Measurements from ENCODE around the gene TIMP2.
A peak's percentile ranks its signal among the peaks of the same experiment; 100 is the strongest.
"Not testable (repeated sequence)": the region's sequence is repeated elsewhere in the genome, so short reads cannot be mapped to it uniquely, and the experiment has no call there.

The TIMP2 gene

GRCh38 chr17:78921437-78921971 is 3.7 kb downstream of the TIMP2 start:
- Mint-ChIP-seq H3K27ac (ENCODE audit: low read depth) (no peak overlapping the region), H3K4me3 (no peak overlapping the region), H3K27me3 (peaks cover 72% of the 10 kb centered on the region), H3K36me3 (ENCODE audit: insufficient read depth) (peaks cover 5% of the 10 kb centered on the region), H3K4me1 (peaks cover 5% of the 10 kb centered on the region), H3K9me3 (no peaks in the 10 kb centered on the region)
- DNase-seq (ENCODE audit: low spot score in 2 of 2) (no peak), ATAC-seq (replicated peaks; ENCODE audit: extremely low read depth, poor library complexity, severe bottlenecking) (no peak)

GRCh38 chr17:78920528-78920927 is 4.7 kb downstream of the TIMP2 start:
- Mint-ChIP-seq H3K27me3 (peaks cover 74% of the 10 kb centered on the region), H3K27ac (ENCODE audit: low read depth) (no peak overlapping the region)
- no peak for ATAC-seq (replicated peaks; ENCODE audit: extremely low read depth, poor library complexity, severe bottlenecking)

DNA sequence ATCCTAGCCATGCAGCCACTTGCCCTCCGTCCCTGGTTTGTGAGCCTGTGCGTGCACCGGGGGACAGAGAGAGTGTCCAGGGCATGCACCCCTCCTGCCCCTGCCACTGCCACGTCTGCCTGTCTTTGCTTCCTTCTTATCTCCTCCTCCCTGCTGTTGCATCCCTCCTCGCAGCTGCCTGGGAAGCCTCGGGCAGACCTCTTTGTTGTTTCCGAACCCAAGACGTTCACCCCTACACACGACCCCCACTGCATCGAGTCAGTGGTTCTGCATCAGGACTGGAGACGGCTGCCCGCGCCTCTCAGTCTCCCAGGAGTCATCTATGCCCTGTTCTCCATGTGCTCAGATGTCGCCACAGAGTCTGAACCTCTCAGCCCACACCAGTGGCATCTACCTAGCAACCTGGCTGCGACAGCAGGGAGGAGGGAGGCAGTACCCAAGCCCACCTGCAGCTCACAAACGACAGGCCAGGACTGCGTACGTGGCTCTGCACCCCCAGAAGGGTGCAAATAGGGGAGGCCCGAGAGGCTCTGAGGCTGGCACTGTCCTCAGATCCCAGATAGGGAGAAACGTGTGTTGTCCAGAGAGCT is 5.2 kb downstream of the TIMP2 start:
- Mint-ChIP-seq H3K27me3 (peaks cover 77% of the 10 kb centered on the region), H3K27ac (ENCODE audit: low read depth) (no peak overlapping the region), H3K9me3 (no peaks in the 10 kb centered on the region), H3K36me3 (ENCODE audit: insufficient read depth) (peaks cover 5% of the 10 kb centered on the region), H3K4me3 (no peak overlapping the region), H3K4me1 (peaks cover 5% of the 10 kb centered on the region)
- ATAC-seq (replicated peaks; ENCODE audit: extremely low read depth, poor library complexity, severe bottlenecking) (no peak), DNase-seq (ENCODE audit: low spot score in 2 of 2) (no peak)

More at GRCh38 chr17:78920528-78920927, 4.7 kb downstream of the TIMP2 start:
- Mint-ChIP-seq H3K36me3 (ENCODE audit: insufficient read depth) (peaks cover 5% of the 10 kb centered on the region), H3K4me3 (no peak overlapping the region), H3K4me1 (peaks cover 5% of the 10 kb centered on the region), H3K9me3 (no peaks in the 10 kb centered on the region)
- DNase-seq (ENCODE audit: low spot score in 2 of 2), result no peak

- Mint-ChIP-seq H3K27me3 (peaks cover 76% of the 10 kb centered on the region), H3K36me3 (ENCODE audit: insufficient read depth) (peaks cover 5% of the 10 kb centered on the region), H3K4me1 (peaks cover 5% of the 10 kb centered on the region), H3K9me3 (no peaks in the 10 kb centered on the region), H3K27ac (ENCODE audit: low read depth) (no peak overlapping the region), H3K4me3 (no peak overlapping the region)
- ATAC-seq (replicated peaks; ENCODE audit: extremely low read depth, poor library complexity, severe bottlenecking), result no peak
- DNase-seq (ENCODE audit: low spot score in 2 of 2), result no peak
Observed at GRCh38 chr17:78918979-78919378, 6.2 kb downstream of the TIMP2 start.

GRCh38 chr17:78917451-78918275 is 7.5 kb downstream of the TIMP2 start:
- ATAC-seq (replicated peaks; ENCODE audit: extremely low read depth, poor library complexity, severe bottlenecking), result no peak
- Mint-ChIP-seq H3K4me1 (no peaks in the 10 kb centered on the region), H3K9me3 (no peaks in the 10 kb centered on the region), H3K36me3 (ENCODE audit: insufficient read depth) (peaks cover 5% of the 10 kb centered on the region), H3K27me3 (peaks cover 63% of the 10 kb centered on the region), H3K27ac (ENCODE audit: low read depth) (no peak overlapping the region), H3K4me3 (no peak overlapping the region)
- DNase-seq (ENCODE audit: low spot score in 2 of 2), result no peak

DNA sequence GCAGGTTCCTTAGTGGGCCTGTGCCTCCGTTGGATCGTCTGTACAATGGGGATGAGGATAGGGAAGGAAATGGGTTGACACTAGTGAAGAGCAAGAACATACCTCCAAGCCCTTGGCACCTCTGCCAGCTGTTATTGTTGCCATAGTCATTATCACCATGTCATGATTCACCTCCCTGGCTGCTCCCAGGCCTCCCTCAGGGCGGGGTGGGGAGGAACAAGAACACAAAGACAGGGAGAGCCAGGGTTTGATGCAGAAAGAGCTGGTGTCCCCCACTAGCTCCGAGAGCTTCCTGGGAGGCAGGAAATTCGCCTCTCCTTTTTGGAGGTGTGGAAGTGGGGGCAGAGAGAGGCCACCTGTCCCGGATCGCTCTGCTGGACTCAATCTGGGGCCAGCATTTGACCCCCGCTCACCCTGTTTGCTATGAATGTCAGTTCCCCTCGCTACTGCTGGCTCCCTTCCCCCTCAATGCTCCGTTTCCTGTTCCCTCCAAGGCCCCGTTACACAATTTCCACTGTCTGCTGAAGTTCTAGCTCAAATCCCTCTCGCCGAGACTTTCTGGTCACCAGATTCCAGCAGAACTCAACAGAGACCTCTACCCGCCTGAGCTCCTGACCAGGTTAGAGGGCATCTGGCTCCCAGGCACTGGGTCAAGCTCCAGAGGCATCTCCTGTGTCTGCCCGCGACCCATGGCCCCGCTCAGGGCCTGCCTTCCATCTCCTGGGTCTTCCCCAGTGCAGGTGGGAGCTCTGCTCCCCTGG is 9.1 kb downstream of the TIMP2 start:
- Mint-ChIP-seq H3K4me1 (no peaks in the 10 kb centered on the region), H3K36me3 (ENCODE audit: insufficient read depth) (peaks cover 5% of the 10 kb centered on the region), H3K9me3 (no peaks in the 10 kb centered on the region), H3K4me3 (no peak overlapping the region), H3K27me3 (peaks cover 53% of the 10 kb centered on the region), H3K27ac (ENCODE audit: low read depth) (no peak overlapping the region)
- ATAC-seq (replicated peaks; ENCODE audit: extremely low read depth, poor library complexity, severe bottlenecking), result no peak
- no peak for DNase-seq (ENCODE audit: low spot score in 2 of 2)

GRCh38 chr17:78913115-78913514 is 12.1 kb downstream of the TIMP2 start:
- Mint-ChIP-seq H3K36me3 (ENCODE audit: insufficient read depth) (peaks cover 5% of the 10 kb centered on the region), H3K4me1 (no peaks in the 10 kb centered on the region), H3K4me3 (no peak overlapping the region), H3K27ac (ENCODE audit: low read depth) (no peak overlapping the region), H3K9me3 (no peaks in the 10 kb centered on the region), H3K27me3 (peaks cover 45% of the 10 kb centered on the region)
- ATAC-seq (replicated peaks; ENCODE audit: extremely low read depth, poor library complexity, severe bottlenecking) (no peak), DNase-seq (ENCODE audit: low spot score in 2 of 2) (no peak)

GRCh38 chr17:78912082-78912481 is 13.1 kb downstream of the TIMP2 start:
- Mint-ChIP-seq H3K36me3 (ENCODE audit: insufficient read depth) (peaks cover 3% of the 10 kb centered on the region), H3K4me3 (no peak overlapping the region), H3K4me1 (no peaks in the 10 kb centered on the region), H3K9me3 (no peaks in the 10 kb centered on the region), H3K27ac (ENCODE audit: low read depth) (no peak overlapping the region), H3K27me3 (peaks cover 35% of the 10 kb centered on the region)
- DNase-seq (ENCODE audit: low spot score in 2 of 2) (no peak), ATAC-seq (replicated peaks; ENCODE audit: extremely low read depth, poor library complexity, severe bottlenecking) (no peak)

- not testable (repeated sequence) for H3K9me3 Mint-ChIP-seq; H3K4me3 Mint-ChIP-seq; H3K4me1 Mint-ChIP-seq; ATAC-seq (replicated peaks; ENCODE audit: extremely low read depth, poor library complexity, severe bottlenecking); DNase-seq (ENCODE audit: low spot score in 2 of 2); H3K36me3 Mint-ChIP-seq (ENCODE audit: insufficient read depth); H3K27ac Mint-ChIP-seq (ENCODE audit: low read depth)
- peaks cover 31% of the 10 kb centered on the region for H3K27me3 Mint-ChIP-seq
Observed at GRCh38 chr17:78911543-78911942, 13.6 kb downstream of the TIMP2 start.

- no peaks in the 10 kb centered on the region for H3K9me3 Mint-ChIP-seq
- no peak for ATAC-seq (replicated peaks; ENCODE audit: extremely low read depth, poor library complexity, severe bottlenecking)
- DNase-seq (ENCODE audit: low spot score in 2 of 2), result no peak
- no peak overlapping the region for H3K27ac Mint-ChIP-seq (ENCODE audit: low read depth)
- peaks cover 22% of the 10 kb centered on the region for H3K27me3 Mint-ChIP-seq
- H3K36me3 Mint-ChIP-seq (ENCODE audit: insufficient read depth), result peaks cover 3% of the 10 kb centered on the region
- no peak overlapping the region for H3K4me3 Mint-ChIP-seq
- no peaks in the 10 kb centered on the region for H3K4me1 Mint-ChIP-seq
Observed at GRCh38 chr17:78910497-78911284, 14.5 kb downstream of the TIMP2 start.

GRCh38 chr17:78908426-78908825 is 16.8 kb downstream of the TIMP2 start:
- DNase-seq (ENCODE audit: low spot score in 2 of 2), result no peak
- H3K36me3 Mint-ChIP-seq (ENCODE audit: insufficient read depth), result peaks cover 3% of the 10 kb centered on the region
- ATAC-seq (replicated peaks; ENCODE audit: extremely low read depth, poor library complexity, severe bottlenecking), result no peak
- H3K27me3 Mint-ChIP-seq, result peaks cover 29% of the 10 kb centered on the region
- H3K9me3 Mint-ChIP-seq, result no peaks in the 10 kb centered on the region
- peak overlapping the region; percentile 76 for H3K27ac Mint-ChIP-seq (ENCODE audit: low read depth)
- peaks cover 1% of the 10 kb centered on the region for H3K4me1 Mint-ChIP-seq
- H3K4me3 Mint-ChIP-seq, result no peak overlapping the region

GRCh38 chr17:78905541-78905940 is 19.6 kb downstream of the TIMP2 start:
- H3K9me3 Mint-ChIP-seq, result no peaks in the 10 kb centered on the region
- peaks cover 3% of the 10 kb centered on the region for H3K36me3 Mint-ChIP-seq (ENCODE audit: insufficient read depth)
- no peak overlapping the region for H3K4me3 Mint-ChIP-seq
- ATAC-seq (replicated peaks; ENCODE audit: extremely low read depth, poor library complexity, severe bottlenecking), result no peak
- peaks cover 56% of the 10 kb centered on the region for H3K27me3 Mint-ChIP-seq
- H3K4me1 Mint-ChIP-seq, result peaks cover 8% of the 10 kb centered on the region
- no peak for DNase-seq (ENCODE audit: low spot score in 2 of 2)
- no peak overlapping the region for H3K27ac Mint-ChIP-seq (ENCODE audit: low read depth)
